GM19452 (cell line): ENCODE data around the gene DLGAP5.

ENCODE experiments used
- ATAC-seq: cut with Tn5 transposase; IDR thresholded peaks from one replicate; pipeline ENCODE4 v1.9.1; 2021; ENCODE audit not compliant: unreplicated experiment

DLGAP5 gene

GRCh38 chr14:55190906-55191202, 531 bp downstream of the DLGAP5 start:
- no peak for ATAC-seq

- no peak for ATAC-seq
Measured at GRCh38 chr14:55188686-55189295, 2.6 kb downstream of the DLGAP5 start.

- peak; percentile 86 for ATAC-seq
Measured at GRCh38 chr14:55180434-55180833, 11.0 kb downstream of the DLGAP5 start.

- no peak for ATAC-seq
Measured at GRCh38 chr14:55180006-55180405, 11.4 kb downstream of the DLGAP5 start.

GRCh38 chr14:55170526-55170925, 20.9 kb downstream of the DLGAP5 start:
- no peak for ATAC-seq

- ATAC-seq = no peak
Measured at GRCh38 chr14:55160989-55161388, 30.4 kb downstream of the DLGAP5 start.

- no peak for ATAC-seq
Measured at GRCh38 chr14:55158412-55158811, 33.0 kb downstream of the DLGAP5 start.

GRCh38 chr14:55157080-55157479, 34.3 kb downstream of the DLGAP5 start:
- ATAC-seq = no peak

GRCh38 chr14:55153951-55154350, 37.4 kb downstream of the DLGAP5 start:
- ATAC-seq = no peak

GRCh38 chr14:55152052-55152753, 39.2 kb downstream of the DLGAP5 start:
- no peak for ATAC-seq

- no peak for ATAC-seq
Measured at GRCh38 chr14:55151601-55152000, 39.8 kb downstream of the DLGAP5 start.

GRCh38 chr14:55146425-55146824, 45.0 kb downstream of the DLGAP5 start:
- no peak for ATAC-seq

GRCh38 chr14:55142466-55142865, 48.9 kb downstream of the DLGAP5 start:
- no peak for ATAC-seq

- no peak for ATAC-seq
Measured at GRCh38 chr14:55141825-55142224, 49.6 kb downstream of the DLGAP5 start.

GRCh38 chr14:55139696-55140509, 51.5 kb downstream of the DLGAP5 start:
- ATAC-seq = no peak

GRCh38 chr14:55139141-55139540, 52.2 kb downstream of the DLGAP5 start:
- no peak for ATAC-seq

- ATAC-seq = no peak
Measured at GRCh38 chr14:55138091-55138490, 53.3 kb downstream of the DLGAP5 start.

- ATAC-seq = no peak
Measured at GRCh38 chr14:55136885-55137786, 54.2 kb downstream of the DLGAP5 start.

- ATAC-seq = no peak
Measured at GRCh38 chr14:55136241-55136640, 55.1 kb downstream of the DLGAP5 start.

- ATAC-seq = no peak
Measured at GRCh38 chr14:55133416-55133815, 58.0 kb downstream of the DLGAP5 start.
